ENCODE data around the gene BST1. TPM values are rescaled to one million over a fixed set of nuclear protein-coding genes. Genes with fewer than 3 reads are reported as not detected.

BST1 gene
- total RNA-seq, 1 experiment from 2014 or later: 0.69 TPM

GRCh38 chr4:15749001-15749400 is 46.1 kb downstream of the BST1 start:
- CTCF ChIA-PET: no interaction called here
- ATAC-seq: no peak
- BruUV-seq (replicated peaks): no TSS peak

DNA sequence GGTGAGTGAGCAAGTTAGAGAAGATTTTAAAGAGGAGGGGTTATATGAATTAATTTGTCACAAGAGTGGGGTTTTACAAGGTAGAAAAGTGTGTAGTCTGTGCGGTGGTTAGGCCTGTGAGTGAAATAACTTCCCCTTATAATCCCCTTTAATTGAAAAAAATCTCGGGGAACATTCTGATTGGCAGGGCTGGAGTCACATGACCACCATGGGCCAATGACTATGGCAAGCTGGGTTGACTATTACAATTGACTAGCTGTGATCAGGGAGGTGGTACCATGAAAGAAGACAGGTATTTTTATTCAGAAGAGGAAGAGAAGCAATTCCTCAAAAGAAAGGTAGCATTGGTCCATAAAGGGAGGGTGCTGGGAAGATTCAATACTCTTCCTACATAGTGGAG is 48.3 kb downstream of the BST1 start:
- Histone ChIP-seq H3F3A (ENCODE audit: low read length, unreplicated experiment) (no peaks in the 10 kb centered on the region), H3K9me2 (replicated peaks; ENCODE audit: low read length) (no peaks in the 10 kb centered on the region), H3K36me3 (ENCODE audit: low read depth, low read length) (no peaks in the 10 kb centered on the region), H3K9me3 (ENCODE audit: low read length) (no peaks in the 10 kb centered on the region), H3K27me3 (ENCODE audit: low read length) (no peaks in the 10 kb centered on the region), H3K27ac (ENCODE audit: low read length) (no peak overlapping the region), H4K20me1 (ENCODE audit: low read length) (no peaks in the 10 kb centered on the region), H3K4me3 (ENCODE audit: low read length) (no peak overlapping the region), H2AFZ (ENCODE audit: low read length) (no peak overlapping the region), H3K4me2 (ENCODE audit: low read length) (no peak overlapping the region), H3K79me2 (ENCODE audit: low read length) (no peaks in the 10 kb centered on the region), H3K9ac (ENCODE audit: low read length) (no peak overlapping the region), H3K4me1 (ENCODE audit: insufficient read depth, low read length) (peaks cover 14% of the 10 kb centered on the region)
- DNase-seq (no peak), ATAC-seq (no peak)
- ChIA-PET POLR2A (ENCODE audit: unreplicated experiment) (no interaction called here), CTCF (no interaction called here)
- BruUV-seq (replicated peaks): no TSS peak
- TF ChIP-seq EZH2 (IDR thresholded peaks at IDR 0.05; ENCODE audit: low read length, unreplicated experiment) (no peak), EZH2phosphoT487 (IDR thresholded peaks at IDR 0.05; ENCODE audit: borderline replicate concordance, low read length) (no peak)
- TF ChIP-seq, protein P1, sequence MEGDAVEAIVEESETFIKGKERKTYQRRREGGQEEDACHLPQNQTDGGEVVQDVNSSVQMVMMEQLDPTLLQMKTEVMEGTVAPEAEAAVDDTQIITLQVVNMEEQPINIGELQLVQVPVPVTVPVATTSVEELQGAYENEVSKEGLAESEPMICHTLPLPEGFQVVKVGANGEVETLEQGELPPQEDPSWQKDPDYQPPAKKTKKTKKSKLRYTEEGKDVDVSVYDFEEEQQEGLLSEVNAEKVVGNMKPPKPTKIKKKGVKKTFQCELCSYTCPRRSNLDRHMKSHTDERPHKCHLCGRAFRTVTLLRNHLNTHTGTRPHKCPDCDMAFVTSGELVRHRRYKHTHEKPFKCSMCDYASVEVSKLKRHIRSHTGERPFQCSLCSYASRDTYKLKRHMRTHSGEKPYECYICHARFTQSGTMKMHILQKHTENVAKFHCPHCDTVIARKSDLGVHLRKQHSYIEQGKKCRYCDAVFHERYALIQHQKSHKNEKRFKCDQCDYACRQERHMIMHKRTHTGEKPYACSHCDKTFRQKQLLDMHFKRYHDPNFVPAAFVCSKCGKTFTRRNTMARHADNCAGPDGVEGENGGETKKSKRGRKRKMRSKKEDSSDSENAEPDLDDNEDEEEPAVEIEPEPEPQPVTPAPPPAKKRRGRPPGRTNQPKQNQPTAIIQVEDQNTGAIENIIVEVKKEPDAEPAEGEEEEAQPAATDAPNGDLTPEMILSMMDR (conservative IDR thresholded peaks at IDR 0.05; ENCODE audit: low read depth, low read length): no peak
- intact Hi-C loops (cut with micrococcal nuclease): no loop called here

More at GRCh38 chr4:15749001-15749400, 46.1 kb downstream of the BST1 start:
- POLR2A ChIA-PET (ENCODE audit: unreplicated experiment): no interaction called here
- Histone ChIP-seq H4K20me1 (ENCODE audit: low read length) (no peaks in the 10 kb centered on the region), H3F3A (ENCODE audit: low read length, unreplicated experiment) (no peaks in the 10 kb centered on the region), H3K79me2 (ENCODE audit: low read length) (no peaks in the 10 kb centered on the region), H3K4me1 (ENCODE audit: insufficient read depth, low read length) (0 out of 2 replicates have a peak, but pooled peaks cover under 1% of the 10 kb centered on the region), H3K4me3 (ENCODE audit: low read length) (no peak overlapping the region), H3K27ac (ENCODE audit: low read length) (no peak overlapping the region), H3K9me3 (ENCODE audit: low read length) (no peaks in the 10 kb centered on the region), H3K4me2 (ENCODE audit: low read length) (no peak overlapping the region), H3K9ac (ENCODE audit: low read length) (no peak overlapping the region), H2AFZ (ENCODE audit: low read length) (no peak overlapping the region), H3K9me2 (replicated peaks; ENCODE audit: low read length) (no peaks in the 10 kb centered on the region), H3K36me3 (ENCODE audit: low read depth, low read length) (no peaks in the 10 kb centered on the region), H3K27me3 (ENCODE audit: low read length) (no peaks in the 10 kb centered on the region)
- intact Hi-C loops (cut with micrococcal nuclease): no loop called here
- DNase-seq: no peak
- TF ChIP-seq EZH2 (IDR thresholded peaks at IDR 0.05; ENCODE audit: low read length, unreplicated experiment): no peak
- TF ChIP-seq EZH2phosphoT487 (IDR thresholded peaks at IDR 0.05; ENCODE audit: borderline replicate concordance, low read length): no peak
- TF ChIP-seq, protein P1 (conservative IDR thresholded peaks at IDR 0.05; ENCODE audit: low read depth, low read length): no peak

- ATAC-seq (no peak), DNase-seq (no peak)
- Histone ChIP-seq H3K4me1 (ENCODE audit: insufficient read depth, low read length) (peaks cover 23% of the 10 kb centered on the region), H3K9me3 (ENCODE audit: low read length) (no peaks in the 10 kb centered on the region), H3K36me3 (ENCODE audit: low read depth, low read length) (no peaks in the 10 kb centered on the region), H4K20me1 (ENCODE audit: low read length) (no peaks in the 10 kb centered on the region), H3F3A (ENCODE audit: low read length, unreplicated experiment) (no peaks in the 10 kb centered on the region), H3K79me2 (ENCODE audit: low read length) (no peaks in the 10 kb centered on the region), H3K27ac (ENCODE audit: low read length) (no peak overlapping the region), H3K27me3 (ENCODE audit: low read length) (no peaks in the 10 kb centered on the region), H3K9ac (ENCODE audit: low read length) (no peak overlapping the region), H3K4me3 (ENCODE audit: low read length) (no peak overlapping the region), H3K4me2 (ENCODE audit: low read length) (no peak overlapping the region), H3K9me2 (replicated peaks; ENCODE audit: low read length) (no peaks in the 10 kb centered on the region), H2AFZ (ENCODE audit: low read length) (no peak overlapping the region)
- TF ChIP-seq, protein P1 (conservative IDR thresholded peaks at IDR 0.05; ENCODE audit: low read depth, low read length): no peak
- TF ChIP-seq EZH2 (IDR thresholded peaks at IDR 0.05; ENCODE audit: low read length, unreplicated experiment) (no peak), EZH2phosphoT487 (IDR thresholded peaks at IDR 0.05; ENCODE audit: borderline replicate concordance, low read length) (no peak)
- BruUV-seq (replicated peaks): no TSS peak
- intact Hi-C loops (cut with micrococcal nuclease): no loop called here
- ChIA-PET POLR2A (ENCODE audit: unreplicated experiment) (no interaction called here), CTCF (no interaction called here)
These were observed 50.2 kb downstream of the BST1 start for GRCh38 chr4:15753081-15753480.
